ENCODE data around the gene ADAM12.

Gene ADAM12

GRCh38 chr10:125995726-125996304, 392.5 kb downstream of the ADAM12 start:
- Histone ChIP-seq H3K4me3 (ENCODE audit: low read length) (no peak overlapping the region), H3K27me3 (ENCODE audit: control insufficient read depth, low read length) (no peaks in the 10 kb centered on the region), H3F3A (ENCODE audit: control insufficient read depth, insufficient read depth) (no peaks in the 10 kb centered on the region), H3K9me3 (ENCODE audit: control insufficient read depth, insufficient read depth, low read length) (no peaks in the 10 kb centered on the region), H3K9me2 (replicated peaks; ENCODE audit: control insufficient read depth, low read length) (no peaks in the 10 kb centered on the region), H3K4me2 (ENCODE audit: low read length) (no peak overlapping the region), H3K4me1 (ENCODE audit: control insufficient read depth, low read length) (no peaks in the 10 kb centered on the region), H4K20me1 (ENCODE audit: control insufficient read depth, insufficient read depth, low read depth, low read length) (no peaks in the 10 kb centered on the region), H3K79me2 (ENCODE audit: control insufficient read depth, low read length) (no peaks in the 10 kb centered on the region), H3K36me3 (ENCODE audit: control insufficient read depth, low read length) (no peaks in the 10 kb centered on the region), H3K27ac (ENCODE audit: low read depth, low read length) (no peak overlapping the region)
- TF ChIP-seq EZH2phosphoT487 (IDR thresholded peaks at IDR 0.05; ENCODE audit: borderline replicate concordance, low read length) (no peak), CTCF (IDR thresholded peaks at IDR 0.05; ENCODE audit: low read depth, low read length, poor library complexity, severe bottlenecking) (no peak)

DNA sequence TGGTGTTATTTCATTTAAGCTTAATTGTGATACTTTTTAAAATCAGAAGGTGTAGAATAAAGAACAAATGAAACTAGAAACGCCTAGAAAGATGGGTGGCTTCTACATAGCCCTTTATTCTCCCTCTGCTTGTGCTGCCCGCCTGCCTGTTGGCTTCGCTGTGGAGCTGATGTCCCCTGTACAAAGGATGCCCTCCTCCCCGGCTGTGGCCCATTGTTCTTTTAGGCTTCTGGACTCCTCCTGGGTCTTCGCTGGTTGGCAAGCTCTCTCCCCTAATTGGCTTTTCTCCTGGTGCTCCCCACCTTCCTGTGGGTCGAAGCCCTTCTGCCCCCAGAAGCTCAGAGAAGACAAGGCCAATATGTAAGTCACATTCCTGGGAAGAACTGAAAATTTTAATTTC, 393.7 kb downstream of the ADAM12 start:
- Histone ChIP-seq H3K79me2 (ENCODE audit: control insufficient read depth, low read length) (no peaks in the 10 kb centered on the region), H3K4me3 (ENCODE audit: low read length) (no peak overlapping the region), H3K9me2 (replicated peaks; ENCODE audit: control insufficient read depth, low read length) (no peaks in the 10 kb centered on the region), H3K4me2 (ENCODE audit: low read length) (no peak overlapping the region), H3K4me1 (ENCODE audit: control insufficient read depth, low read length) (no peaks in the 10 kb centered on the region), H3K36me3 (ENCODE audit: control insufficient read depth, low read length) (no peaks in the 10 kb centered on the region), H3K27ac (ENCODE audit: low read depth, low read length) (no peak overlapping the region), H3K27me3 (ENCODE audit: control insufficient read depth, low read length) (no peaks in the 10 kb centered on the region), H3F3A (ENCODE audit: control insufficient read depth, insufficient read depth) (no peaks in the 10 kb centered on the region), H3K9me3 (ENCODE audit: control insufficient read depth, insufficient read depth, low read length) (no peaks in the 10 kb centered on the region), H4K20me1 (ENCODE audit: control insufficient read depth, insufficient read depth, low read depth, low read length) (no peaks in the 10 kb centered on the region)
- TF ChIP-seq EZH2phosphoT487 (IDR thresholded peaks at IDR 0.05; ENCODE audit: borderline replicate concordance, low read length) = no peak
- TF ChIP-seq CTCF (IDR thresholded peaks at IDR 0.05; ENCODE audit: low read depth, low read length, poor library complexity, severe bottlenecking) = no peak

DNA sequence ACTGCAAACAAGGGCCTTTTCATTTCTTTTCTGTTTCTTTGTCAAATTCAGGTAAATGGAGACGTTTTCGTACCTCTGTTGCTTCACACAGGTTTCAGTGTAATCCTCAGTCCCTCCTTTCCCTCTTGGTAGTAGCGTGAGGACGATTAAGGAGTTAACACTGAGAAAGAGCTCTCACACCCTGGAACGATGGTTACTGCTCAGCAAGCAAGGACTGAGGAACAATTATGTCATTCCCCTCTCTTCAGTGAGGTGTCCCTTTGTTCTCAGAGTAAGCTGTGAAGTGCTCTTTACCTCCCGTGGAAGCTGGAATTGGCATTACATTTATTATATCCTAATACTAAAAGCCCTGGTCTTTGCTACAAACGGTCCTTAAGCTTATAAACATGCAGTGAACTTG, 396.0 kb downstream of the ADAM12 start:
- no peaks in the 10 kb centered on the region for H3K27me3 ChIP-seq (ENCODE audit: control insufficient read depth, low read length)
- no peaks in the 10 kb centered on the region for H3K9me3 ChIP-seq (ENCODE audit: control insufficient read depth, insufficient read depth, low read length)
- H3K4me2 ChIP-seq (ENCODE audit: low read length) = no peak overlapping the region
- no peak overlapping the region for H3K27ac ChIP-seq (ENCODE audit: low read depth, low read length)
- H3K4me3 ChIP-seq (ENCODE audit: low read length) = no peak overlapping the region
- no peak for TF ChIP-seq CTCF (IDR thresholded peaks at IDR 0.05; ENCODE audit: low read depth, low read length, poor library complexity, severe bottlenecking)
- TF ChIP-seq EZH2phosphoT487 (IDR thresholded peaks at IDR 0.05; ENCODE audit: borderline replicate concordance, low read length) = no peak
- no peaks in the 10 kb centered on the region for H3K79me2 ChIP-seq (ENCODE audit: control insufficient read depth, low read length)
- no peaks in the 10 kb centered on the region for H3K36me3 ChIP-seq (ENCODE audit: control insufficient read depth, low read length)
- H3K9me2 ChIP-seq (replicated peaks; ENCODE audit: control insufficient read depth, low read length) = no peaks in the 10 kb centered on the region
- no peaks in the 10 kb centered on the region for H3K4me1 ChIP-seq (ENCODE audit: control insufficient read depth, low read length)
- no peaks in the 10 kb centered on the region for H3F3A ChIP-seq (ENCODE audit: control insufficient read depth, insufficient read depth)
- no peaks in the 10 kb centered on the region for H4K20me1 ChIP-seq (ENCODE audit: control insufficient read depth, insufficient read depth, low read depth, low read length)

Data from DOHH2 (cell line).